Psoas muscle (tissue), 8 donors: ENCODE measurements around the gene ATF7. TPM values are rescaled to one million over a fixed set of nuclear protein-coding genes. Genes with fewer than 3 reads are reported as not detected.

Source experiments
- ATAC-seq, 4 donors: fragments of 200-7000 bp; cut with Tn5 transposase; one replicate each; pipeline ENCODE4 v1.9.1; 2020; ENCODE audit warnings: moderate library complexity in 3 of 4, mild to moderate bottlenecking in 2 of 4
- DNase-seq, 2 donors: peaks; one replicate each; pipeline ENCODE4 v3.0.0-alpha.2; 2020
- H3K27ac ChIP-seq: fragments of 200-600 bp; one replicate; pipeline ENCODE4 v1.8.0; 2022
- H3K27me3 ChIP-seq, 3 donors: fragments of 200-600 bp in 1 of 3; one replicate each; pipeline versions ENCODE4 v1.6.1 to v1.8.0; 2013 to 2022; ENCODE audit warnings: low read length in 2 of 3, mild to moderate bottlenecking in 2 of 3, moderate library complexity in 1 of 3; ENCODE audit not compliant: insufficient read depth in 3 of 3
- H3K36me3 ChIP-seq, 2 donors: fragments of 200-600 bp in 1 of 2; one replicate each; pipeline versions ENCODE4 v1.6.1 to v1.8.0; 2013 to 2022; ENCODE audit warnings: low read depth in 1 of 2, mild to moderate bottlenecking in 1 of 2, moderate library complexity in 1 of 2; ENCODE audit not compliant: insufficient read depth in 1 of 2
- H3K4me1 ChIP-seq: fragments of 200-600 bp; one replicate; pipeline ENCODE4 v1.8.0; 2022
- H3K4me3 ChIP-seq: fragments of 200-600 bp; one replicate; pipeline ENCODE4 v1.8.0; 2022; ENCODE audit warnings: mild to moderate bottlenecking
- H3K9me3 ChIP-seq: fragments of 200-600 bp; one replicate; pipeline ENCODE4 v1.8.0; 2022
- WGBS, 3 donors: extraction: QIAGEN DNeasy Blood & Tissue Kit; methylation state at CpG; one replicate each; pipeline versions ENCODE4 v1.1.6 to v1.1.7; 2013; 5-methylcytosine and 5-hydroxymethylcytosine counted together
- intact Hi-C, 2 donors: fragments of 100-400 bp; cut with DNase I; formaldehyde crosslinking; loops; one replicate each; pipeline versions ENCODE4 v1.11.0 to v1.14.2; 2022
- polyA plus RNA-seq, 3 donors: library from polyadenylated mRNA; stranded (reverse); fragments of 200-250 nt; gene quantifications; one replicate each; pipeline ENCODE4 v1.2.3, GENCODE V29; 2013
- total RNA-seq, 4 donors: library from RNA; stranded (reverse); fragmentation: NEBNext Ultra II Directional in 2 of 4; extraction: Animal tissue kit (Norgen Biotek cat#: 25700) in 2 of 4; gene quantifications; one replicate each; pipeline versions ENCODE4 v1.2.1 to v1.2.4, GENCODE V29; 2021 to 2023
- TF ChIP-seq, protein P1 (sequence below): fragments of 200-600 bp; IDR thresholded peaks from one replicate; pipeline ENCODE4 v1.8.0; 2022; ENCODE audit warnings: antibody characterized with exemption
- donor health status: healthy with polysubstance abuse.
- donor health status: DM: no; HTN: no; CAD: no; lungs with moderate emphysema.
- donor health status: Bipolar disorder and iron deficiency.
- donor health status: healthy.
- donor health status: DM: yes; HTN: yes; CAD: no.
- donor health status: DM: no; HTN: no; CAD: no.
- donor health status: DM: no; HTN: no; CAD: no.
- donor health status: DM: yes; HTN: yes; CAD: no.

The ATF7 gene
- total and polyA plus RNA-seq, 7 donors: 15.7 to 32.3 (median 25.4) TPM

DNA sequence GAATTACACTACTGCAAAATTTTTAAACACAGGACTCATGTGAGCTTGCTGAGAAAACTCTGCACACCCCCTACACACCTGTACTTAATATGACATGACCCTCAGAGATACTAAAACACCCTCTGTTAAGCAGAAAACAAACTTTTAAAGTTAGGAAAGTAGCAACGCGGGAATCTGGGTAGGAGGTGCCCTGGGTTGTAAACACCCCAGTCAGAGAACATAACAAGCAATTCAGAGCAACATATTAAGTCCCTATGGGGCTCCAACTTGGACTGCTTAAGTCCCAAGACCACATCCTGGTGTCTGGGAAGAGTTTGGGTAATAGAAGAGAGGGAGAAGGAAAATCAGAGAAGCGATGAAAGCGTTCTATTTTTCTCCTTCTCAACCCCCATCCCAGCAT, 1.2 kb downstream of the ATF7 start:
- Histone ChIP-seq H3K9me3 (no peaks in the 10 kb centered on the region), H3K36me3 (no peaks in the 10 kb centered on the region), H3K4me1 (peaks cover 42% of the 10 kb centered on the region), H3K27me3 (no peaks in the 10 kb centered on the region), H3K27ac (peak overlapping the region; percentile 95), H3K4me3 (peak overlapping the region; percentile 77)
- WGBS, 3 donors: 20 to 30% (median 26%) methylated on average over 4 of the region's 4 CpGs
- DNase-seq: no peak
- no peak for ATAC-seq
- TF ChIP-seq, protein P1, sequence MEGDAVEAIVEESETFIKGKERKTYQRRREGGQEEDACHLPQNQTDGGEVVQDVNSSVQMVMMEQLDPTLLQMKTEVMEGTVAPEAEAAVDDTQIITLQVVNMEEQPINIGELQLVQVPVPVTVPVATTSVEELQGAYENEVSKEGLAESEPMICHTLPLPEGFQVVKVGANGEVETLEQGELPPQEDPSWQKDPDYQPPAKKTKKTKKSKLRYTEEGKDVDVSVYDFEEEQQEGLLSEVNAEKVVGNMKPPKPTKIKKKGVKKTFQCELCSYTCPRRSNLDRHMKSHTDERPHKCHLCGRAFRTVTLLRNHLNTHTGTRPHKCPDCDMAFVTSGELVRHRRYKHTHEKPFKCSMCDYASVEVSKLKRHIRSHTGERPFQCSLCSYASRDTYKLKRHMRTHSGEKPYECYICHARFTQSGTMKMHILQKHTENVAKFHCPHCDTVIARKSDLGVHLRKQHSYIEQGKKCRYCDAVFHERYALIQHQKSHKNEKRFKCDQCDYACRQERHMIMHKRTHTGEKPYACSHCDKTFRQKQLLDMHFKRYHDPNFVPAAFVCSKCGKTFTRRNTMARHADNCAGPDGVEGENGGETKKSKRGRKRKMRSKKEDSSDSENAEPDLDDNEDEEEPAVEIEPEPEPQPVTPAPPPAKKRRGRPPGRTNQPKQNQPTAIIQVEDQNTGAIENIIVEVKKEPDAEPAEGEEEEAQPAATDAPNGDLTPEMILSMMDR: no peak
- intact Hi-C loops: loop anchor here in 1 of 2 donors (5.0 kb wide), 1 partner anchor 47 kb away; no protein-coding TSS in a partner anchor

GRCh38 chr12:53624458-53624857, 1.7 kb downstream of the ATF7 start:
- Histone ChIP-seq H3K9me3 (no peaks in the 10 kb centered on the region), H3K4me3 (peak overlapping the region; percentile 77), H3K27ac (peak overlapping the region; percentile 95), H3K36me3 (no peaks in the 10 kb centered on the region), H3K27me3 (no peaks in the 10 kb centered on the region), H3K4me1 (peaks cover 42% of the 10 kb centered on the region)
- TF ChIP-seq, protein P1: no peak
- 29 to 39% (median 34%) methylated on average over 3 of the region's 3 CpGs for WGBS, 3 donors
- ATAC-seq (no peak), DNase-seq (no peak)
- intact Hi-C loops: no loop called here

GRCh38 chr12:53623548-53624385, 2.4 kb downstream of the ATF7 start:
- Histone ChIP-seq H3K4me3 (peak overlapping the region; percentile 77), H3K4me1 (peaks cover 42% of the 10 kb centered on the region), H3K27ac (peak overlapping the region; percentile 95), H3K27me3 (no peaks in the 10 kb centered on the region), H3K36me3 (no peaks in the 10 kb centered on the region), H3K9me3 (no peaks in the 10 kb centered on the region)
- DNase-seq (no peak), ATAC-seq (no peak)
- TF ChIP-seq, protein P1: no peak
- intact Hi-C loops: no loop called here
- 4 to 8% (median 7%) methylated on average over 7 of the region's 7 CpGs for WGBS, 3 donors

DNA sequence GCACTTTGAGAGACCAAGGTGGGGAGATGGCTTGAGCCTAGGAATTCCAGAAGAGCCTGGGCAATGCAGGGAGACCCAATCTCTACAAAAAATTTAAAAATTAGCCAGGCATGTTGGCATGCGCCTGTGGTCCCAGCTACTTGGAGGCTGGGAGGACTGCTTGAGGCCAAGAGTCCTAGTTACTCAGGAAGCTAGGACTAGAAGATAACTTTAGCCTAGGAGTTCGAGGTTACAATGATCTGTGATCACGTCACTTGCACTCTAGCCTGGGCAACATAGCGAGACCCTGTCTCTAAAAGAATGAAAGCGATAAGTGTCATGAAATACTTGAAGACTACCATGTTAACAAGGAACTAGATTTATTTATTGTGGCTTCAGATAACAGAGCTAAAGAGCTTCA, 3.5 kb downstream of the ATF7 start:
- H3K9me3 ChIP-seq: no peaks in the 10 kb centered on the region
- H3K27ac ChIP-seq: peak overlapping the region; percentile 95
- intact Hi-C loops: no loop called here
- TF ChIP-seq, protein P1: no peak
- peak overlapping the region; percentile 77 for H3K4me3 ChIP-seq
- H3K36me3 ChIP-seq: no peaks in the 10 kb centered on the region
- H3K27me3 ChIP-seq: no peaks in the 10 kb centered on the region
- 85 to 92% (median 88%) methylated on average over 5 of the region's 5 CpGs for WGBS, 3 donors
- no peak for ATAC-seq
- DNase-seq: no peak
- H3K4me1 ChIP-seq: peaks cover 46% of the 10 kb centered on the region
